CD4-positive, alpha-beta T cell treated with Interleukin-1 beta for 1 hour (primary cell): ENCODE data around the gene TIMM17B.

ENCODE experiments used
- DNase-seq, 2 donors: peaks; one replicate each; pipeline ENCODE4 v3.0.0-alpha.2; 2020 to 2022

The TIMM17B gene

GRCh38 chrX:48918643-48919340 is 21.2 kb upstream of the TIMM17B start, which contains the start of gene PIM2:
Gene PIM2 (minus strand): TSS chrX:48919024. CDS start chrX:48918834, 190 bp downstream.
- peak; percentile 95 to 96 for DNase-seq

- no peak for DNase-seq
These were observed 20.7 kb upstream of the TIMM17B start for GRCh38 chrX:48918301-48918642.

DNA sequence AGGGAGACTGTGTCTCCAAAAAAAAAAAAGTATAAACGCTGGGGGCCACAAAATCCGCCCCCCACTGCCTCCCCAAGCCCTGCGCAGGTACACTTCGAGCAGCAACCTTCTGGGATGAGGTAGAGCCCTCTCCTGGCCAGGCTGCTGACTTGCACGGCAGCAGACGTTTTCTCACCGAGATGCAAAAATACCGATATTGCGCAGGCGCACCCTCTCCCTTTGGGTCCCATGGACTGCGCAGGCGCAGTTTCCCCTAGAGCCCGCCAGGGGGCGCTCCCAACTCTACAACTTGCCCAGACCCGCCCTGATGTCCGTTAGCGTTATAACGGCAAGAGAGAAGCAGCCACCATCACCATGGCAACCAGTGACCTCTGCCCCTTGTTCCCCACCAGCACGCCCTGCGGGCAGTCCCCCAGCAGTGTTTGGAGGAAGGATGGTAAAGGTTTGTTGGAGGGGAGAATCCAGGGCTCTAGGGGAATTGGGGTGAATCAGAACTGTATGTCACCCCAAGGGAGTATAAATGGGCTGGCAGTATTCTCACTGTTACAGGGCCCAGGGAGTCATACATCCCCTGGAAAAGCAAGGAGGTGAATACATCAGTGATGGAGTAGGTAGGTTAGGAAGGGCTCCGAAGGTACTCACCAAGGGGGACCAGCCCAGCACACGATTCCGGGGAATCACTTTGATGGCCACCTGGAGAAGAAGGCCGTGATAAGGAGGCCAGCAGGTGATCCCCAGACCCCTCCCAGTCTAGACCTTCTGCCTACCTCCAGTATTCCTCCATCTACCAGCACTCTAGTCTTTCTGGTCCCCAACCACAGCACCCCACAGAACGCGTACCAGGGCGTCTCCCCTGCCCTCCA is 19.8 kb upstream of the TIMM17B start:
- peak; percentile 92 to 94 for DNase-seq

DNA sequence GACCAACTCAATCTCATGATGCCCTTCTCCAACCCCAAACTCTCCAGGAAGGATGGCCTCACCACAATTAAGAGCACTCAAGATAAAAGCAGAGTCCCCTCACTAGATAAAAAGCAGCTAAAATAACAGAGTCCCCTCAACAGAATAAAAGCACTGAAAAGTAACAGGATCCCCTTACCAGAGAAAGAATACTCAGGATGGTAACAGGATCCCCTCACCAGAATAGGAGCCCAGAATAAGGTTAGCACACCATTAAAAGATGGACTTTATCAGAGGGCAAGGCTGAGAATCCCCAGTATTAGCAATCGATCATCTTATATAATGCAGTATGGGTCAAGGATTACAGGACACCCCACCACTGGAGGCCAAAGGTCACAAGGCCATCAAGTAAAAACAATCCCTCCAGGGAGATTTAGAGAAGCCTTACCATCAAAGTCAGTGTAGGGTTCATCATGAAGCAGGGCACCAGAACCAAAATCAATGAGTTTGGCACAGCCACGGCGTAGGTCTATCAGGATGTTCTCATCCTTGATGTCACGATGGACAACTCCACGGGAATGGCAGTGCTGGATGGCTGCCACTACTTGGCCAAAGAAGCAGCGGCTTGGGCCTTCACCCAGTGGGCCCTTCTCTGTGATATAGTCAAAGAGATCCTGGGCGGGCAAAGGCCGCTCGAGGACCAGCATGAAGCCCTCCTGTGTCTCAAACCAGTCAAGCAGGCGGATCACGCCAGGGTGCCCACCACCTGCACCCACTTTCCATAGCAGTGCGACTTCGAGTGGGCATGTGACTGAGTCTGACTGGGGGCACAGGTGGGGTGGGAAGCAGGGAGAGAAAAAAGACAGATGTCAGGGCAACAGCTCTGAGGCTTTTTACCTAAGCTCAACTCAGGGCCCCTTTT is 17.3 kb upstream of the TIMM17B start:
- no peak for DNase-seq

DNA sequence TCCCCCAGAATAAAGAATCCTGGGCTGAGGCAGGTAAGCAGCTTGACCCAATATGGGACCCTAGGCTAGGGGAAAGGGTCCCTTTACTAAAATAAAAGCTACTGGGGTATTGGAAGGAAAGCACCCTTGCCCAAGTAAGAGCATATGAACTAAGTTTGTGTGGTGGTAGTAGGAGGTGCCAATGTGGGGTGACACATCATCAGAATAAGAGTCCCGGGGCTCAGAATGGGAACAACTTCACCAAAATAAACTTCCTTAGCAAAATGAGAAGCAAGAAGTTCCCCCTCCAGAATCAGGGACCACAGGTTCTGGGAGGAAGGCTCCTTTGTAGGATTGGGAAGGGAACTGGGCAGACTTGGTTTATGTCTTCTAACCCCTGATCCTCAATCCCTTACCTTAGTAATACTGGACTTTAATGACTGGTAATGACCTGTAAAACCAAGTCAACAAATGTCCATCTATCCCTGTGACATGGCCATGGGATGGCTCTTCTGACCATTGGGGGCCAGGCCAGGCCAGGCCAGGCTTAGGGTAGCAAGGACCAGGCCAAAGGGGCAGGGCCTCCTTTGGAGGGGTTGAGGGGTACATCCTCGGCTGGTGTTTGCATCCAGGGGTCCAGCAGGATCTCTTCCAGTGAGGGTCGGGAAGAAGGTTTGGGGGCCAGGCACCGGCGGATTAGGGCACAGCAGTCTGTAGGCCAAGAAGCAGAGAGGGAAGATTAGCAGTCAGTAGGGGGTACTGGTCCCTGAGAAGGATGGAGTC is 16.2 kb upstream of the TIMM17B start:
- DNase-seq: no peak

DNA sequence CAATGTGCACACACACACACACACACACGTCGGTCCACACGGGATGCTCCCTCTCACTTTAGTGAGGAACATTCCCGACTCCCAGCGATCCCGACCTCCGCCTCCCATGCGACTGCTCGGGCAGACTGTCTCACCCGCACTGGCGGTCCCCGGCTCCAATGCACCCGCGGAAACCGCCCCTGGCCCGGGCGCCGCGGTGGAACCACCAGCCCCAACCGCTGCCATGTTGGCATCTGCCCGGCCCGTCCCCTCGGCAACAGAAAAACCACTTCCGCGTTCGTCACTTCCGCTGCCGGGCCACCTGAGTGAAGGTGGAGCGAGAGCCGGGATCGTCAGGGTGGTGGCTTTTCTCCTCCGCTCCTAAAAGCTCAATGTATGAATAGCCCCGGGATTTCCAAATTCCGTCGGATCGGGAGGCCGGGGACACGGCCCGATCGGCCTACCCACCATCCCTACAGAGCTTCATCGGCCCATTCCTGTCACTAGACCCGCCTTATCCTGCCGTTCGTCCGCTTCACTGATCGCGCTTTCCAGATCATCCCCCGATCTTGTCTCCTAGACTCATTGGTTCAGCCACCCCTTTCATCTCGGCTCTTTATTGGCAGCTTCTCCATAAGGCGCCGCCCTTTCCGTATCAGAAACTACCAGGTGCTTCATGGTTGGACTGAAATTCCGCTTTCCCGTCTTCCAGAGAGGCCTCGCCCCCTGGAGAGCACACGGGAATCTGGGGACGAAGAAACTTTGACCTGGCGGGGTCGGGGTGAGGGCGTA is 14.0 kb upstream of the TIMM17B start, which contains the start of gene SLC35A2:
Gene SLC35A2, minus strand, starts transcription at position 235 of the 771 bp plus-strand sequence. Its CDS starts 10 bp downstream, at position 225.
- DNase-seq: peak; percentile 89

- no peak for DNase-seq
These were observed 13.4 kb upstream of the TIMM17B start for GRCh38 chrX:48910926-48911411.

- DNase-seq: no peak
These were observed 12.2 kb upstream of the TIMM17B start for GRCh38 chrX:48909703-48910294.

GRCh38 chrX:48908600-48908999 is 11.0 kb upstream of the TIMM17B start:
- DNase-seq: no peak

- no peak for DNase-seq
These were observed 7.7 kb upstream of the TIMM17B start for GRCh38 chrX:48905090-48905790.

GRCh38 chrX:48904626-48905025 is 7.1 kb upstream of the TIMM17B start:
- DNase-seq: no peak

- no peak for DNase-seq
These were observed 6.6 kb upstream of the TIMM17B start for GRCh38 chrX:48904180-48904579.

DNA sequence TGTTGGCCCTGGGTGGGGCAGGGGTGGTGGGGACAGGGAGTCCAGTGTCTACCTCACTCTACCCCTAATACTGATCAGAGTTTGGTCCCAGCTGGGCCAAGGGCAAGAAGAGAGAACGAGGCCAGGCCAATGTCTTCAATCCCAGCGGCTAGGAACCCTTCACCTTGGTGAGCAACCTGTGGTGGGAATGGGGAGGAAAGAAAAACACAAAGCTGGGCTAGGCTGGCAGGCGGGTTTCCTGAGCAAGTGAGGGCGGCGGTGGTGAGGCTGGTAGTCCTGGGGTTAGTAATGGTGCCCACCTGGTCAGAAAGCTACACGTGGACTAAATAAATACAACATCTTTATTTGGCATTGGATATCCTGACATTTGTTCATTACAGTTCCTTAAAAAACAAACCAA is 5.7 kb upstream of the TIMM17B start:
- no peak for DNase-seq

GRCh38 chrX:48902776-48903175 is 5.2 kb upstream of the TIMM17B start:
- no peak for DNase-seq

DNA sequence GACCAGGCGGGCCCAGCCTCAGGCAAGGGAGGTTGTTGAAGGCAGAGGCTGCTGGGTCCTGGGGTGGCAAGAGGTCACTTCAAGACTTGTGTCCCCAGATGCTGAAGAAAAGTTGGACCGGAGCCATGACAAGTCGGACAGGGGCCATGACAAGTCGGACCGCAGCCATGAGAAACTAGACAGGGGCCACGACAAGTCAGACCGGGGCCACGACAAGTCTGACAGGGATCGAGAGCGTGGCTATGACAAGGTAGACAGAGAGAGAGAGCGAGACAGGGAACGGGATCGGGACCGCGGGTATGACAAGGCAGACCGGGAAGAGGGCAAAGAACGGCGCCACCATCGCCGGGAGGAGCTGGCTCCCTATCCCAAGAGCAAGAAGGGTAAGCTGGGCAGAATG is 4.6 kb upstream of the TIMM17B start:
- DNase-seq: no peak

- no peak for DNase-seq
These were observed 3.5 kb upstream of the TIMM17B start for GRCh38 chrX:48901069-48901468.

GRCh38 chrX:48899078-48899410 is 1.5 kb upstream of the TIMM17B start:
- no peak for DNase-seq

DNA sequence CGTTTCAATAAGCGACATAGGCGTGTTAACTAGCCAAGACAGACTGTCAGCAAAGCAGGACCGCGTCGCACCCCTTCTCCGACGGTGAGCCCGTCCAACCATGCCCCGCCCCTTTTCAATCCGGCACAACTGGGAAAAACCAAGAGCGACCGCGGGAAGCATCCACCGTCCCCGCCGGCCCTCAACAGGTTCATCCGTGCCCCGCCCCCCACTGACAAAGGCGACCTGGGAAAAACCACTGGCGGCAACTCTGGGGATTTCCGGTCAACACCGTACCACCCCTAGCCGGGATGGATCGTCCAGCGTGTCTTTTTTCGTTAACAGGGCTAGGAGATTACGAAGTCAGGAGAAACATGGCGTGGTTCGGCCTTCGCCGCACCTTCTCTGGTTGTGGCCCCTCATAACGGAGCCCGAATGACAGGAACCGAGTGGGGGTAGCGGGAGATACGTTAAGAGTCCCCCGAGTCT is 377 bp downstream of the TIMM17B start:
- DNase-seq: peak; percentile 80 to 81

- DNase-seq: no peak
These were observed 957 bp downstream of the TIMM17B start for GRCh38 chrX:48896611-48897011.

DNA sequence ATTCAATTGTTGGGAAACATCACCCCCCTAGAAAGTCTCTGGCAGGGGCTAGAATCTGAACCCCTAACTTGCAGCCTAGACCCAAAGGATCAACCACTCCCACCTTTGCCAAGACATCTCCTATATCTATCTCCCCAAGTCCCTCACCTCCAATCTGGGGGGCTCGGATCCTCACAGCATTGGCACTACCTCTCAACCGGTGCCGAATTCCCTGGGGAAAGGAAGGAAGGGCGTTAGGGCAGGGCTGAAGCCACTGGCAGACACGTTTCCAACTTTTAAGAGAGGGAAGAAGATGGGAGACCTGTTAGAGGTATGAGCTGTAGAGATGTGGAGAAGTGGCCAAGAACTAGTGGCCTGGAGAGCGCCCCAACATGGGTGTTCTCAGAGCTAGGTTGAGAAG is 2.7 kb downstream of the TIMM17B start:
- no peak for DNase-seq
